HepG2 (cell line): ENCODE results near the gene MEI1. TPM values are rescaled to one million over a fixed set of nuclear protein-coding genes. Genes with fewer than 3 reads are reported as not detected.
A peak's percentile ranks its signal among the peaks of the same experiment; 100 is the strongest.

ENCODE experiments used
- ATF7 ChIP-seq, 2 experiments: fragments of 450-650 bp in 1 of 2; sonication (generic) in 1 of 2; formaldehyde crosslinking in 1 of 2; IDR thresholded peaks; 2 replicates each; pipeline versions ENCODE4 v1.4.0 to v1.6.1; 2016 to 2020; ENCODE audit warnings: antibody characterized with exemption in 1 of 2, mild to moderate bottlenecking in 1 of 2, missing genetic modification reagents in 1 of 2
- BCL3 ChIP-seq: sonication (generic); formaldehyde crosslinking; IDR thresholded peaks from 2 replicates; pipeline ENCODE4 v1.5.1; 2020; ENCODE audit warnings: mild to moderate bottlenecking, missing genetic modification reagents, moderate library complexity
- EZH2 ChIP-seq: conservative IDR thresholded peaks from 2 replicates; pipeline ENCODE4 v1.6.1; 2012; ENCODE audit warnings: mild to moderate bottlenecking, low read depth, low read length, moderate library complexity
- HCFC1 ChIP-seq: fragments of 150-350 bp; IDR thresholded peaks from 2 replicates; pipeline ENCODE4 v1.6.1; 2014; ENCODE audit warnings: low read depth, low read length
- KLF16 ChIP-seq, 2 experiments: sonication (generic) in 1 of 2; formaldehyde crosslinking in 1 of 2; IDR thresholded peaks; 2 replicates each; pipeline versions ENCODE4 v1.6.1 to v1.8.0; 2016 to 2023; ENCODE audit warnings: missing genetic modification reagents in 2 of 2, missing compliant biosample characterization in 1 of 2
- THAP11 ChIP-seq: IDR thresholded peaks from 2 replicates; pipeline ENCODE4 v1.6.1; 2016; ENCODE audit warnings: missing biosample characterization, missing genetic modification reagents
- TRIM24 ChIP-seq: sonication (generic); formaldehyde crosslinking; IDR thresholded peaks from 2 replicates; pipeline ENCODE4 v1.8.0; 2022; ENCODE audit warnings: mild to moderate bottlenecking, missing genetic modification reagents
- ZBED4 ChIP-seq: sonication (generic); formaldehyde crosslinking; IDR thresholded peaks from 2 replicates; pipeline ENCODE4 v1.4.0; 2020; ENCODE audit warnings: missing genetic modification reagents, borderline replicate concordance
- ZNF574 ChIP-seq: sonication (generic); formaldehyde crosslinking; IDR thresholded peaks from 2 replicates; pipeline ENCODE4 v1.4.0; 2020; ENCODE audit warnings: missing genetic modification reagents
- ZNF7 ChIP-seq: IDR thresholded peaks from 2 replicates; pipeline ENCODE4 v1.6.1; 2016; ENCODE audit warnings: missing biosample characterization, missing genetic modification reagents
- ZNF768 ChIP-seq: sonication (generic); formaldehyde crosslinking; IDR thresholded peaks from 2 replicates; pipeline ENCODE4 v1.4.0; 2020; ENCODE audit warnings: missing genetic modification reagents
- polyA plus RNA-seq, 8 experiments: library from polyadenylated mRNA; depleted of rRNA in 3 of 8; stranded (reverse) in 7 of 8; unstranded in 1 of 8; fragments of >200 nt; fragmentation: Illumina TruSeq in 4 of 8; extraction: Trizol in 4 of 8; gene quantifications; 2 replicates each; pipeline versions ENCODE4 v1.2.1 to v1.2.3, GENCODE V29; 2011 to 2016; ENCODE audit warnings: low read depth in 4 of 8, missing spikeins in 1 of 8, mixed read lengths in 1 of 8; ENCODE audit not compliant: insufficient read depth in 1 of 8
- total RNA-seq, 5 experiments: library from RNA; depleted of rRNA; stranded (reverse); fragments of >200 nt; fragmentation: Illumina TruSeq; extraction: Trizol; gene quantifications; 2 replicates each; pipeline ENCODE4 v1.2.3, GENCODE V29; 2016; ENCODE audit warnings: low read depth in 1 of 5
- TF ChIP-seq, protein P1 (sequence below): sonication (generic); formaldehyde crosslinking; IDR thresholded peaks from 2 replicates; pipeline ENCODE4 v1.8.0; 2022; ENCODE audit warnings: mild to moderate bottlenecking, missing genetic modification reagents, borderline replicate concordance
- TF ChIP-seq, protein P2 (sequence below): sonication (generic); formaldehyde crosslinking; IDR thresholded peaks from 2 replicates; pipeline ENCODE4 v1.5.0; 2020; ENCODE audit warnings: mild to moderate bottlenecking, missing genetic modification reagents

Gene MEI1
- total and polyA plus RNA-seq, 2 of the 13 experiments (the other 11 are each of a cell fraction or from before 2014, with no cell fraction given) = 0.75 to 1.9 TPM

DNA sequence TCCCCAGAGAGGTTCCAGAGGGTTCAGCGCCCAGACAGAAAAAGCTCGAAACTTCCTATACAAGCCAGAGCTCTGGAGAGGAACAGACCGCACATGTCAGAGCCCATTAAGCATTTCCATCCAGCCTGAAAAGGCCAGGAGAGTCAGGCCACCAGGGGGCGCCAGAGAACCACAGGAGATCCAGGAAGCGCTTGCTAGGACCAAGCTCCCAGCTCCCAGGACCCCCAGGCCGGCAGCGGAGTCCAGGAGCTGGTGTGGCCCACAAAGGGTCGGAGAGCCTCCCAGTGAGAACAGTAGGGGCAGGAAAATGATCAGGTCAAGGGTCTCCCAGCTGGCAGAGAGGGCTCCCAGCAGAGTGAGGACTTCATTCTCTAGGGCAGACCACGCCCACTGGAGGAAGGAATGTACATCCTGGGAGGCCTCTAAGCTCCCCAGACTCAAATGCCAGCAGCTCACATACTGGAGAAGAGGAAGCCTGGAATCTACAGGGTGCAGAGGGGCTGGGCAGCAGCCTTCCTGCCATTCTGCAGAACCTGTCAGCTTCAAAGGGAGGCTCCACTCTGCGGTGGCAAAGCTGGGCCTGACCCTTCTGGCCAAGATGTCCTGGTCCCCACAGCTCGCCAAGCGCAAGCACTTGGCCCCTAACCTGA lies 2.1 kb upstream of the MEI1 start (continued):
- TF ChIP-seq ZBED4 (CRISPR knock-in tag) (no peak), ZNF7 (CRISPR knock-in tag) (no peak), BCL3 (CRISPR knock-in tag) (peak; percentile 60; the same call in 1 of the 2 replicates), TRIM24 (CRISPR knock-in tag) (no peak), ZNF574 (0 out of 2 replicates have a peak, but pooled peaks have one; percentile 49), KLF16 (CRISPR knock-in tag; IDR thresholded peaks at IDR 0.05) (no peak), ATF7 (IDR thresholded peaks at IDR 0.05) (no peak), ATF7 (CRISPR knock-in tag; IDR thresholded peaks at IDR 0.05) (no peak), EZH2 (no peak), HCFC1 (no peak), THAP11 (CRISPR knock-in tag) (peak; percentile 44; the same call in 1 of the 2 replicates), ZNF768 (CRISPR knock-in tag) (0 out of 2 replicates have a peak, but pooled peaks have one; percentile 14)
- TF ChIP-seq, protein P1, sequence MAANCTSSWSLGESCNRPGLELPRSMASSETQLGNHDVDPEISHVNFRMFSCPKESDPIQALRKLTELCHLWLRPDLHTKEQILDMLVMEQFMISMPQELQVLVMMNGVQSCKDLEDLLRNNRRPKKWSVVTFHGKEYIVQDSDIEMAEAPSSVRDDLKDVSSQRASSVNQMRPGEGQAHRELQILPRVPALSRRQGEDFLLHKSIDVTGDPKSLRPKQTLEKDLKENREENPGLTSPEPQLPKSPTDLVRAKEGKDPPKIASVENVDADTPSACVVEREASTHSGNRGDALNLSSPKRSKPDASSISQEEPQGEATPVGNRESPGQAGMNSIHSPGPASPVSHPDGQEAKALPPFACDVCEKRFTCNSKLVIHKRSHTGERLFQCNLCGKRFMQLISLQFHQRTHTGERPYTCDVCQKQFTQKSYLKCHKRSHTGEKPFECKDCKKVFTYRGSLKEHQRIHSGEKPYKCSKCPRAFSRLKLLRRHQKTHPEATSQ (CRISPR knock-in tag) = no peak
- TF ChIP-seq, protein P2, sequence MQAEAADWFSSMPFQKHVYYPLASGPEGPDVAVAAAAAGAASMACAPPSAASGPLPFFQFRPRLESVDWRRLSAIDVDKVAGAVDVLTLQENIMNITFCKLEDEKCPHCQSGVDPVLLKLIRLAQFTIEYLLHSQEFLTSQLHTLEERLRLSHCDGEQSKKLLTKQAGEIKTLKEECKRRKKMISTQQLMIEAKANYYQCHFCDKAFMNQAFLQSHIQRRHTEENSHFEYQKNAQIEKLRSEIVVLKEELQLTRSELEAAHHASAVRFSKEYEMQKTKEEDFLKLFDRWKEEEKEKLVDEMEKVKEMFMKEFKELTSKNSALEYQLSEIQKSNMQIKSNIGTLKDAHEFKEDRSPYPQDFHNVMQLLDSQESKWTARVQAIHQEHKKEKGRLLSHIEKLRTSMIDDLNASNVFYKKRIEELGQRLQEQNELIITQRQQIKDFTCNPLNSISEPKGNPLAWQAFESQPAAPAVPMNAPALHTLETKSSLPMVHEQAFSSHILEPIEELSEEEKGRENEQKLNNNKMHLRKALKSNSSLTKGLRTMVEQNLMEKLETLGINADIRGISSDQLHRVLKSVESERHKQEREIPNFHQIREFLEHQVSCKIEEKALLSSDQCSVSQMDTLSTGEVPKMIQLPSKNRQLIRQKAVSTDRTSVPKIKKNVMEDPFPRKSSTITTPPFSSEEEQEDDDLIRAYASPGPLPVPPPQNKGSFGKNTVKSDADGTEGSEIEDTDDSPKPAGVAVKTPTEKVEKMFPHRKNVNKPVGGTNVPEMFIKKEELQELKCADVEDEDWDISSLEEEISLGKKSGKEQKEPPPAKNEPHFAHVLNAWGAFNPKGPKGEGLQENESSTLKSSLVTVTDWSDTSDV (CRISPR knock-in tag) = no peak
